Right kidney (tissue), 1 donor: Measurements from ENCODE around the gene PIWIL1.
A peak's percentile ranks its signal among the peaks of the same experiment; 100 is the strongest.

Source experiments
- DNase-seq: peaks from one replicate; pipeline ENCODE4 v3.0.0-alpha.2; 2016

PIWIL1 gene

GRCh38 chr12:130336723-130337487 is 782 bp upstream of the PIWIL1 start:
- no peak for DNase-seq

DNA sequence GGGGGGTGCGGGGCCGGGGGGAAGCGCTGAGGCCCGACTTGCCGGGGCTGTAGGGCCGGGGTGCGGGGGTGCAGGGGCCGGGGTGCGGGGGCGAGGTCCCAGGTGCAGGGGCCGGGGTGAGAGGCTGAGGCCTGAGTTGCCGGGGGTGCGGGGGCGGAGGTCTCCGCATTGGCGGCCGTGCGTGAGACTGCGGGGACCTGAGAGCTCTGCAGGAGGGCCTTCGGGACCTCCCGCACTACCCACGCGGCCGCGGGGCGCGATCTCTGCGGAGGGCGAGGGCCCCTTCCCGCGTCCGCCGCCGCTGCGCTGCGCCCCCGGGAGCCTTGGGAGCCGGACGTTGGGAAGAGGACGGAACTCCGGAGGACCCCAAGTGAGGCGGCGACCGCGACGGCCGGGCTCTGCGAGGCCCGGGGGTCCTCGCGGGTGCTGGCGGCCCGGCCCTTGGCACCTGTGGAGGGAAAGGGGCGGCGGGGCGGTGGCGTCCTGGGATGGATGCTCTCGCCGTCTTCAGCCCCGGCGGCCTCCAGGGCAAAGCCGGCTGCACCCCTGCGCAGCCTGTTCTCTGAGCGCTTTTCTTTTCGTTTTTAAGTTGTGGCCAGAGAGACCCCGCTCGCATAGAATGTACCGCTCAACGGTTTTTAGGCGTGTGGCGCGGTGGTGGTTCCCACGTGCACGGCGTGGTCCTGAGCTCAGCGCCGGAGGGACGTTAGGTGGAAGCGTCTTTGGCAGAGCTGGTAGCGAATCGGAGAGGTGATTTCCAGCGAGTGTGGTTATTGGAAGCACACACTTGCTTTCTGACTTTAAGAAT is 1.3 kb downstream of the PIWIL1 start:
- peak; percentile 32 for DNase-seq

- DNase-seq: no peak
These were observed 2.3 kb downstream of the PIWIL1 start for GRCh38 chr12:130339951-130340350.

GRCh38 chr12:130342442-130342841 is 4.8 kb downstream of the PIWIL1 start:
- DNase-seq: no peak

- DNase-seq: no peak
These were observed 5.2 kb downstream of the PIWIL1 start for GRCh38 chr12:130342842-130343241.

DNA sequence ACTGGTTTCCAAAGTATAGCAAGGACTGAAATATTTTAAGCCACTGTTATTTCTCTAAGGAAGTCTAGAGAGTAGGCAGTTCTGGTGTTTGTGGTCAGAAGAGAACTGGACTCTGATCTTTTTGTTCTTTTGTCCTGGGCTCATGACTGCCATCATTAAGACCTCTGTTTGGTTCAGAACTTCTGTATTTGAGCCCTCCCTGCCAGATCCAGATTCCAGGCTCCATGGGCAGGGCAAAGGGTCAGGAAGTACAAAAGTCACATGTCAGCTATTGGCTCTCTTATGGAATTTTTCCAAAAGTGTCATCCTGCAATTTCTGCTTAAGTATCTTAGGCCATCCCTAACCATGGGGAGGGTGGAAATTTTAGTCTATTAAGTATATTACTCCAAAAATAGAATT is 6.8 kb downstream of the PIWIL1 start:
- DNase-seq: no peak

DNA sequence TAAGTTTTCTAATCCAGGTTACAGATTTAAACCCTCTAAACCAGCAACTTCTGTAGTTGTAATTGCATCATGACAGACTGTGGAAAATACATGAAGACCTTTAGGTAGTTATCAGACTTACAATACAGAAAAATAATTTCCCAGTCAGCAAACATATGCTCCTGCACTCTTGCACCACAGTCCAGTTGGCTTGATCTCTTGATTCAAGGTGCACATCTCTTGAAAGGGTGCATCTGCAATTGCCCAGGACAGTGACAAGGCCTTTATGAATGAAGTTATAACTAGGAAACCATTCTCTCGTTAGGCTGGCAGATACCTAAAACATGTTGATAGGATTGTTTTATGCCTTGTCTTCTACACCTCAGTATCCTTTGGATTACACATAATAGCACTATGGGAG is 7.6 kb downstream of the PIWIL1 start:
- no peak for DNase-seq

DNA sequence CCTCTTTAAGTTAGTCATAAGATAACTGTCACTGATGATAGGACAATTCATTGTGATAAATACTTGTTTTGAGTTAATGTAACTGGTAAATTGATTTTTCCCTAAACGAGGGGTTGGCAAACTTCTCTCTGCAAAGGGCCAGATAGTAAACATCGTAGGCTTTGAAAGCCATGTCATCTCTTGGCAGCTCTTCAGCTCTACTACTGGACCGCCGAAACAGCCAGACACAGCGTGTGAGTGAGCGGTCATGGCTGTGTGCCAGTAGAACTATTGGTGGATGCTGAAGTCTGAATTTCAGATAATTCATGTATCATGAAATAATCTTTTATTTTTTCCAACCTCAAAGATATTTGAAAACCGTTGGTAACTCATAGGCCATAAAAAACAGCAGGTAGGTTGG is 9.9 kb downstream of the PIWIL1 start:
- no peak for DNase-seq

GRCh38 chr12:130350715-130351114 is 13.0 kb downstream of the PIWIL1 start:
- DNase-seq: no peak

DNA sequence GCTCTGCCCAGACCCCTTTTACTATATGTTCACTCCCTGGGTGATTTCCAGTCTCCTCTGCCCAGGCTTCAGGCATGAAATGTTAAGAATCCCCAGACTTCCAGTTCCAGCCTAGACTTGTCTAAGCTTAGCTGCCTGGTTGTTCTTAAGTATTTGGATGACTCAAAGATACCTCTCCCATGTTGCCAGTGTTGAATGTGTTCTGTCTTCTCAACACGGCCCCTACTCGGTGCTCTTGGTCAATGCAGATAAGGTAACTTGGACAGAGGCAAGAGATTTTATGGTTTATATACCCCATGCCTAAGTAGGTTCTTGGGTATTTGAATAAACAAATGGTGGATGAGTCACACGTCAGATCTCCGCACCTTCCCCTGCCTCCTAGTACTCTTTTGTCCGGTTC is 13.6 kb downstream of the PIWIL1 start:
- no peak for DNase-seq

- DNase-seq: no peak
These were observed 15.4 kb downstream of the PIWIL1 start for GRCh38 chr12:130353081-130353480.

GRCh38 chr12:130354407-130354806 is 16.7 kb downstream of the PIWIL1 start:
- DNase-seq: no peak

DNA sequence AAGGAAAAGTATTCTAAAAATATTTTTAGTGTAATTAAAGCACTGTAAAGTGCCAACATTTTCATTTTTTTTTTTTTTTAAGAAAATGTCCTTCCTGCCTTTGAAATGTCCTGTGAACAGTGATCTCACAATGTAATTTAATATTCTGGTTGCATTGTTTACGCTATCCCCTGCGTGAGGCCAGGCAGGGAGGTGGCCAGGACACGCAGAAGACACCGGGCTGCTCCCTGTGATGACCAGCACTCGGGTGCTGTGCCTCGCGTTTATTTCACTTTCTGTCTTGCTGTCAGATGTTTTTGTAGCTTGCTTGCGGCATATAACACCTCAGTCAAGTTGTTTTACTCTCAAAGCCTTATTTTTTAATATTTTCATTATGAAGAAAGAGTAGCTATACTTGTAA is 18.5 kb downstream of the PIWIL1 start:
- no peak for DNase-seq

DNA sequence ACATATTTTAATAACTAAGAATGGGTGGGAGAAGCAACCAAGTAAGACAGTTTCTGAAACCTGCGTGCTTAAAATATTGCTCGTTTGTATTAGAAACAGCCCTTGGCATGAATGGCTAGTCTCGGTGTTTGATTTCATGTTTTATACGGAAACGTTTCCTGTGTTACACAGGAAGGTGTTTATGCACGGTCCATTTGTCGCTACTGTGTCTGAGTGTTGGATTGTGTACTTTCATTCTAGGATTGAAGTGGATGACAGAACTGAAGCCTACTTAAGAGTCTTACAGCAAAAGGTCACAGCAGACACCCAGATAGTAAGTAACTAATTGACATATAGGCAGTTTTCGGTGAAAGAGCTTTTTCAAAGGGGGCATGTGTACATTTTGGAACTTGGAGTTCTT is 19.6 kb downstream of the PIWIL1 start:
- DNase-seq: no peak

DNA sequence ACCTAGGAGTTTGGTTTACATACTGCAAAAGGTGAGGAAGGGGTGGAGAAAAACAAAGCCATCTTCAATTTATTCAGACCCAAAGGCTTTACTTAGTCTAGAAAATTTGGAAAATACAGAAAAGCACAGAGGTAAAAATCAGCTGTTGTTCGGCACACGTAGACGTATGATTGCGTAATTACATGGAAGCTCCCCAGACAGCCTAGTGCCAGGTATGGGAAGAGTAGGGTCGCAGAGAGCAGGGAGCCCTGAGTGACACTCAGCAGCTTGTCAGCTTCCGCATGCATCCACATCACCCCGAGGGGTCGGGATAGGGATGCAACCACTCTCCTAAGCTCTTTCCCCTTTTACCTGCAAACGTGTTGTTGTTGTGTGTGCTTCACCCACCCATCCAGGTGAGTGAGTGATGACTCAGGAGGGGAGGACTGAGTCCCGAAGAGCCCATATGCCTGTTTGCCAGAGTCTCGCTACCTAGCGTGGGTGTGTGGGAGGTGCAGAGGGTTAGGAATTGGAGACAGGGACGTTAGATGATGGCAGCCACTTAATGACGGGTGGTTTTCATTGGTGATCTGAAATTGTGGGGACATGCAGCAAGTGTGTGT is 20.1 kb downstream of the PIWIL1 start:
- no peak for DNase-seq

DNA sequence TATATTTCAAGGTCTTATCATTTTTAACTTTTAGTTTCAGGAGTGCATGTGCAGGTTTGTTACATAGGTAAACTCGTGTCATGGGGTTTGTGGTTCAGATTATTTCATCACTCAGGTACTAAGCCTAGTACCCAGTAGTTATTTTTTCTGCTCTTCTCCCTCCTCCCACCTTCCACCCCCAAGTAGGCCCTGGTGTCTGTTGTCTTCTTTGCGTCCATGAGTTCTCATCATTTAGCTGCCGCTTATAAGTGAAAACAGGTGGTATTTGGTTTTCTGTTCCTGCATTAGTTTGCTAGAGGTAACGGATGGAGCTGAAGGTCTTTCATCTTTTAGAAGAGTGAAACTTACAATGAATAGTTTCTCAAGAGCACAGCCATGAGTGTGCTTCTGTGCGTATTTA is 24.4 kb downstream of the PIWIL1 start:
- no peak for DNase-seq

GRCh38 chr12:130364578-130364977 is 26.9 kb downstream of the PIWIL1 start:
- no peak for DNase-seq

DNA sequence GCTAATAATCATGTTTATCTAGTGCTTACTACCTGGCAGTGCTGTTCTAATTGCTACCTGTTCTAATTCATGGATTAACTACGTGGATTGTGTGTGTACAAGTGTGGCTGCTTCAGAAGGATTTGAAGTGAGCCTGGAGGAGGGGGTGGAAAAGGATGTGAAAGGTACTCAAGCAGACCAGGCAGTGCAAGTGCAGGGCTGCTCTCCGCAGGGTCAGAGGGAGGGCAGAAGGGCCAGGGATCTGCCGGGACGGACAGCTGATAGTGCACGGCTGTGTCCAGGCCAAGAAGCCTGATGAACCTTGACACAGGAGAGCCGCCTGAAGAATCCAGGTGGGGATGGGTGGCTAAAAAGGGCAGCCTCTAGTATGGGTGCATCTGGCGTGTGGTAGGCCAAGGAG is 28.5 kb downstream of the PIWIL1 start:
- DNase-seq: no peak

DNA sequence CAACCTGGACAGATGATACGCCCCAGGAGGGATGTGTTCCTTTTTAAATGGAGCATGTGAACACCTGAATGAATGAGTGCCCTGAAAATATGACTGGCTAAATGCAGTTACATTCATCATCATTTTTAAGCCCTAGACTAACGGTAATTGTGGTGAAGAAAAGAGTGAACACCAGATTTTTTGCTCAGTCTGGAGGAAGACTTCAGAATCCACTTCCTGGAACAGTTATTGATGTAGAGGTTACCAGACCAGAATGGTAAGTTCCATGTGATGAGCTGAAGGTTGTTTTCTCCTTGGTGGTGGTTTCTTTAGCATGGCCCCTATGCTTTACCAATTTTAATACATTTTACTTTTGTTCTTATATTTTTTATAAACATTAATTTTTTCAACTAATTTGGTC is 29.3 kb downstream of the PIWIL1 start:
- DNase-seq: no peak

DNA sequence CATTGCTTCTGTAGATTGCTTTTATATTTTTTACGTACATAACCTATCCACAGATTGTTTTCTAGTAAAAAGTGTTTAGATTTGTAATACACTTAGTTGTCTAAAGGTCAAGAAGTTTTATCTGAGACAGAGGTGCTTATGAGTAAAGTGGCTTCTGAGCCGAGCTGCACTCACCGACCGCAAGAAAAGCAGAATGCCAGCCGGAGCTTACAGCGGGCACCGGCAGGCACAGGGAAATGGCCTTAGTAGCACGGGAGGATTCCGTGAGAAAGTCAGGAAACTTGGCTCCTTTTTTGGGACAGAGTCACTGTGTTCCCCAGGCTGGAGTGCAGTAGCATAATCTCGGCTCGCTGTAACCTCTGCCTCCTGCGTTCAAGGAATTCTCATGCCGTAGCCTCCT is 29.8 kb downstream of the PIWIL1 start:
- no peak for DNase-seq

GRCh38 chr12:130369816-130370215 is 32.1 kb downstream of the PIWIL1 start:
- DNase-seq: no peak

- no peak for DNase-seq
These were observed 33.6 kb downstream of the PIWIL1 start for GRCh38 chr12:130371296-130371695.

DNA sequence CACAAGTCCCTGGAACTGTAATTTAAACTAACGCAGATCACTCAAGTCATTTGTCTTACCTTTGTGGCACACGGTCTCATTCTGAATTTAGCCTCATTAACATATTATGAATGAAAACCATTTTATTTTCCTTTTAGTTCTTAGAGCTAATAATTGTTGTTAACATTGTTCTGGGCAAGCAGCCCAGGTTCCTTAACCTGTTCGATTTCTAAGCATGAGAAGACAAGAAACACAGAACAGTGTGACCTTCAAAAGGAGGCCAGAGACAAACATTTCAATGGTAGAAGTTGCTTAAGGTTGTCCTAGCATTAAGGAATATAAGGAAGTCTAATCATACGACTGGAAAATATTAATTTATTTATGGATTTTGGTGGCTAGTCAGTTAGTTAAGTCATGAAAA is 35.2 kb downstream of the PIWIL1 start:
- no peak for DNase-seq

- no peak for DNase-seq
These were observed 36.4 kb downstream of the PIWIL1 start for GRCh38 chr12:130374083-130374482.
